Measurements from ENCODE around the gene MT3. TPM values are rescaled to one million over a fixed set of nuclear protein-coding genes. Genes with fewer than 3 reads are reported as not detected.

Gene MT3
- total RNA-seq, 1 experiment from 2014 or later, result not detected

- Histone ChIP-seq H3K27ac (no peak overlapping the region), H3K4me2 (no peak overlapping the region), H3K9me3 (ENCODE audit: insufficient read depth, low read depth) (no peaks in the 10 kb centered on the region), H3F3A (ENCODE audit: insufficient read depth, low read depth) (no peaks in the 10 kb centered on the region), H3K79me2 (ENCODE audit: low read depth) (no peaks in the 10 kb centered on the region), H2AFZ (no peak overlapping the region), H3K36me3 (ENCODE audit: low read depth) (no peaks in the 10 kb centered on the region), H4K20me1 (ENCODE audit: insufficient read depth) (no peaks in the 10 kb centered on the region), H3K4me1 (replicated peaks; ENCODE audit: insufficient read depth) (no peaks in the 10 kb centered on the region), H3K27me3 (ENCODE audit: insufficient read depth, low read depth) (peaks cover under 1% of the 10 kb centered on the region; the same call in 1 of the 2 replicates), H3K9me2 (ENCODE audit: insufficient read depth) (no peaks in the 10 kb centered on the region), H3K4me3 (no peak overlapping the region)
- ChIA-PET CTCF (no interaction called here), POLR2A (ENCODE audit: unreplicated experiment) (no interaction called here)
- no TSS peak for BruUV-seq (replicated peaks)
- intact Hi-C loops (cut with micrococcal nuclease; ENCODE audit: unreplicated experiment), result no loop called here
- no peak for TF ChIP-seq EZH2 (IDR thresholded peaks at IDR 0.05; ENCODE audit: low read depth)
- no peak for TF ChIP-seq CTCF (conservative IDR thresholded peaks at IDR 0.05)
- DNase-seq, result no peak
These were observed 28.2 kb upstream of the MT3 start for GRCh38 chr16:56561126-56561525.

- no peak within 1 kb of the TSS for H3K4me3 ChIP-seq
- no peak within 1 kb of the TSS for H3K4me2 ChIP-seq
- intact Hi-C loops (cut with micrococcal nuclease; ENCODE audit: unreplicated experiment), result no loop called here
- no TSS peak for BruUV-seq (replicated peaks)
- H3K4me1 ChIP-seq (replicated peaks; ENCODE audit: insufficient read depth), result no peaks in the 10 kb centered on the region
- H3K79me2 ChIP-seq (ENCODE audit: low read depth), result no peaks in the 10 kb centered on the region
- H3F3A ChIP-seq (ENCODE audit: insufficient read depth, low read depth), result no peaks in the 10 kb centered on the region
- no peaks in the 10 kb centered on the region for H3K9me3 ChIP-seq (ENCODE audit: insufficient read depth, low read depth)
- H4K20me1 ChIP-seq (ENCODE audit: insufficient read depth), result no peaks in the 10 kb centered on the region
- ChIA-PET POLR2A (ENCODE audit: unreplicated experiment) (no interaction called here), CTCF (no interaction called here)
- H3K27ac ChIP-seq, result no peak within 1 kb of the TSS
- TF ChIP-seq EZH2 (IDR thresholded peaks at IDR 0.05; ENCODE audit: low read depth) (no peak), CTCF (conservative IDR thresholded peaks at IDR 0.05) (no peak)
- H3K27me3 ChIP-seq (ENCODE audit: insufficient read depth, low read depth), result no peaks in the 10 kb centered on the region
- DNase-seq, result no peak
- no peaks in the 10 kb centered on the region for H3K9me2 ChIP-seq (ENCODE audit: insufficient read depth)
- H3K36me3 ChIP-seq (ENCODE audit: low read depth), result no peaks in the 10 kb centered on the region
- H2AFZ ChIP-seq, result no peak within 1 kb of the TSS
These were observed 24.4 kb upstream of the MT3 start, which contains the start of gene MT4 for GRCh38 chr16:56564793-56565477. Gene MT4, plus strand, starts transcription at chr16:56565073. Its CDS starts 56 bp downstream, at chr16:56565129.

GRCh38 chr16:56569971-56570370, 19.4 kb upstream of the MT3 start:
- Histone ChIP-seq H3K27me3 (ENCODE audit: insufficient read depth, low read depth) (no peaks in the 10 kb centered on the region), H4K20me1 (ENCODE audit: insufficient read depth) (no peaks in the 10 kb centered on the region), H3K36me3 (ENCODE audit: low read depth) (no peaks in the 10 kb centered on the region), H3K4me3 (no peak overlapping the region), H3K27ac (no peak overlapping the region), H3K79me2 (ENCODE audit: low read depth) (no peaks in the 10 kb centered on the region), H3K4me1 (replicated peaks; ENCODE audit: insufficient read depth) (no peaks in the 10 kb centered on the region), H3K4me2 (no peak overlapping the region), H3F3A (ENCODE audit: insufficient read depth, low read depth) (no peaks in the 10 kb centered on the region), H2AFZ (no peak overlapping the region), H3K9me2 (ENCODE audit: insufficient read depth) (no peaks in the 10 kb centered on the region), H3K9me3 (ENCODE audit: insufficient read depth, low read depth) (0 out of 2 replicates have a peak, but pooled peaks cover 5% of the 10 kb centered on the region)
- ChIA-PET CTCF (no interaction called here), POLR2A (ENCODE audit: unreplicated experiment) (no interaction called here)
- DNase-seq, result no peak
- intact Hi-C loops (cut with micrococcal nuclease; ENCODE audit: unreplicated experiment), result loop anchor here (10.0 kb wide), 1 partner anchor 55 kb away; no protein-coding TSS in a partner anchor
- no TSS peak for BruUV-seq (replicated peaks)
- TF ChIP-seq EZH2 (IDR thresholded peaks at IDR 0.05; ENCODE audit: low read depth), result no peak
- TF ChIP-seq CTCF (conservative IDR thresholded peaks at IDR 0.05), result no peak

Data from PC-9 (cell line).